ENCODE measurements around the gene PPY.

DNA sequence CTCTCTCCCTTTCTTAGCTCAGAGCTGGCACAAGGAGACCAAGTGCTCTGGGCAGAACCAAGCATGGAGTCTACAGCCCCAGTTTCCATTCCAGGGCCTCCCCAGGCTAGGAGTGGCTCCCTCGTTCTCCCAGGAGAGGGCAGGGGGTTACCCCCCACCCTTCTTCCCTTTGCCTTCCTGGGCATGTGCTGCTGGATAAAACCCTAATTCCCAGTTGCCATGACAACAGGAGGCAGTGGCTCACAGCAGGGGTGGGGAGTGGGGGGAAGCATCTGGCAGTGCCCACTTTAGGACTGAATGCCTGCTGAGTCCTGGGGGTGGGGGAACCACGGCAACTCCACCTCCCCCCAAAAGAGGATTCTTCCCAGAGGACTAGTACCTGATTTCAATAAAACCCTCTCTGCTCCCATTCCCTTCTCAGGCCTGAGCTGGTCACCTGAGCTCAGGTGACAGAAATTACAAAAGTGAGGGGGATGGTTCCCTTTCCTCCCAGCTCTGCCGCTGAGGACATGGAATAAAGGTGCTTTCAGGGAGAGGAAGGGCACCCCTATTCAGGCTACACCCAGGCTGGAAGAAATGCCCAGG is 36.8 kb downstream of the PPY start:
- TF ChIP-seq, protein P1, sequence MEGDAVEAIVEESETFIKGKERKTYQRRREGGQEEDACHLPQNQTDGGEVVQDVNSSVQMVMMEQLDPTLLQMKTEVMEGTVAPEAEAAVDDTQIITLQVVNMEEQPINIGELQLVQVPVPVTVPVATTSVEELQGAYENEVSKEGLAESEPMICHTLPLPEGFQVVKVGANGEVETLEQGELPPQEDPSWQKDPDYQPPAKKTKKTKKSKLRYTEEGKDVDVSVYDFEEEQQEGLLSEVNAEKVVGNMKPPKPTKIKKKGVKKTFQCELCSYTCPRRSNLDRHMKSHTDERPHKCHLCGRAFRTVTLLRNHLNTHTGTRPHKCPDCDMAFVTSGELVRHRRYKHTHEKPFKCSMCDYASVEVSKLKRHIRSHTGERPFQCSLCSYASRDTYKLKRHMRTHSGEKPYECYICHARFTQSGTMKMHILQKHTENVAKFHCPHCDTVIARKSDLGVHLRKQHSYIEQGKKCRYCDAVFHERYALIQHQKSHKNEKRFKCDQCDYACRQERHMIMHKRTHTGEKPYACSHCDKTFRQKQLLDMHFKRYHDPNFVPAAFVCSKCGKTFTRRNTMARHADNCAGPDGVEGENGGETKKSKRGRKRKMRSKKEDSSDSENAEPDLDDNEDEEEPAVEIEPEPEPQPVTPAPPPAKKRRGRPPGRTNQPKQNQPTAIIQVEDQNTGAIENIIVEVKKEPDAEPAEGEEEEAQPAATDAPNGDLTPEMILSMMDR (IDR thresholded peaks at IDR 0.05), result no peak
- TF ChIP-seq EZH2 (IDR thresholded peaks at IDR 0.05; ENCODE audit: borderline replicate concordance, insufficient read depth, low read depth, low read length, poor library complexity, severe bottlenecking), result no peak

Measured in B cell (primary cell).